Middle frontal gyrus (tissue), 1 donor: ENCODE measurements around the gene NEMP1.
"Not testable (repeated sequence)": the region's sequence is repeated elsewhere in the genome, so short reads cannot be mapped to it uniquely, and the experiment has no call there.

Experiments used
- DNase-seq: peaks from one replicate; pipeline ENCODE4 v3.0.0-alpha.2; 2015; ENCODE audit warnings: low spot score; ENCODE audit errors: extremely low spot score

Gene NEMP1, protein sequence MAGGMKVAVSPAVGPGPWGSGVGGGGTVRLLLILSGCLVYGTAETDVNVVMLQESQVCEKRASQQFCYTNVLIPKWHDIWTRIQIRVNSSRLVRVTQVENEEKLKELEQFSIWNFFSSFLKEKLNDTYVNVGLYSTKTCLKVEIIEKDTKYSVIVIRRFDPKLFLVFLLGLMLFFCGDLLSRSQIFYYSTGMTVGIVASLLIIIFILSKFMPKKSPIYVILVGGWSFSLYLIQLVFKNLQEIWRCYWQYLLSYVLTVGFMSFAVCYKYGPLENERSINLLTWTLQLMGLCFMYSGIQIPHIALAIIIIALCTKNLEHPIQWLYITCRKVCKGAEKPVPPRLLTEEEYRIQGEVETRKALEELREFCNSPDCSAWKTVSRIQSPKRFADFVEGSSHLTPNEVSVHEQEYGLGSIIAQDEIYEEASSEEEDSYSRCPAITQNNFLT

GRCh38 chr12:57078519-57079404, at the start of gene NEMP1:
NEMP1 (minus strand) TSS chr12:57078791; CDS start chr12:57078745, 46 bp downstream.
- DNase-seq = peak; percentile 99

- peak; percentile 72 for DNase-seq
Observed at GRCh38 chr12:57127726-57128518, 49.3 kb upstream of the NEMP1 start, which contains the start of gene LRP1. LRP1 (plus strand) TSS chr12:57128483; CDS start chr12:57128965, 482 bp downstream.

DNA sequence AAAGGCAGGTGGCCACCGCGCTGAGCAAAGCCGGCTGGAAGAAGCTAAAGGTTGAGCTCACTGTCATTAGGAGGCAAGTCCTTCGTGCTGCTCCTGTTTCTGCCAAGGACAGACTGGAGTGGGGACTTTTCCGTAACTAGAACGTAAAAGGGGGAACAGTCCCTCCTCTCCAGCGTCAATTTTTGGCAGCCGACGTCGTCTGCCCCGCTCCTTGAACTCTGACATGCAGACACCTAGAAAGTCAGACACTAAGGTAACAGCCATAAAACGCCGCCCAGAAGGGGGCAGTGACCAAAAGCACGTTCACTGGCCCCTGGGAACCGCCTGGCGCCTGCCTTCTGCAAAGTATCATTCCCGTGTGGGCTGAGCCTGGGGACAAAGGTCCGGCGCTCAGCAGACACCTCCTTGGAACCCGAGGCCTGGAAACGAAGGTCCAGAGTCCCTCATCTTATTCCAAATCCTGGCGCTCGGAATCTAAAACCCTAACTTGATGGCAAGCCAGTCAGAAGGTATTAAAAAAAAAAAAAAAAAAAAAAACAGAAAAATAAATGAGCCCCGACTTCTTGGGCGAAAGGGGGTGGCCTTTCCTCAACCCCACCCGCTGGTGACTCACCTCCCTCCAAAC, 48.6 kb upstream of the NEMP1 start:
- no peak for DNase-seq

DNA sequence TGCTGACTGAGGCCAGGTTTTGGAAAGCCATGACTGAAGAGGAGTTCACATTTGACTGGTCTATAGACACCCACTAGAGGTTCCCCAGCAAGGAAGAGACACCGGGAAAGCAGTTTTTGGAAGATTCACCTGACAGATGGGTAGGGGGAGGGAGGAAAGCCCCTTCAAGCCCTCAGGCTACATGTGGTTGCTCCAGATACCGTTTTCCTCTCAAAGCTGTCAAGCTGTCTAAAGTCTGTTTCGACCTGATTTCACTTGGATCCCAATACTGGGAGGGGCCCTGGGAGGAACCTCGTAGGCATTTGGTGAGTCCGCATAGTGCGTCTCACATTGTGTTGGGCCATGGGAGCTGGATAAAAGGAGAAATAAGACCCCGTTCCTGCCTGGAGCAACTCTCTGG, 48.0 kb upstream of the NEMP1 start:
- DNase-seq = no peak

DNA sequence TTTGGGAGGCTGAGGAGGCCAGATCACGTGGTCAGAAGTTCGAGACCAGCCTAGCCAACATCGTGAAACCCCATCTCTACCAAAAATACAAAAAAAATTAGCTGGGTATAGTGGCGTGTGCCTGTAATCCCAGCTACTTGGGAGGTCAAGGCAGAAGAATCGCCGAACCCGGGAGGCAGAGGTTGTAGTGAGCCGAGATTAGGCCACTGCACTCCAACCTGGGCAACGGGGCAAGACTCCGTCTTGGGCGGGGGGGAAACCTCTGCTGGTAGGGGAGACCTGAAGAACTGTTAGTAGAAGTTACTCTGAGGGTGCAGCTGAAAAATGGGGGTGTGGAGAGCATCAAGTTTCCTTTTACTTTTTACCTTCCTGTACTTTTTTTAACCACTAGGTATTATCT, 47.5 kb upstream of the NEMP1 start:
- DNase-seq = no peak

DNA sequence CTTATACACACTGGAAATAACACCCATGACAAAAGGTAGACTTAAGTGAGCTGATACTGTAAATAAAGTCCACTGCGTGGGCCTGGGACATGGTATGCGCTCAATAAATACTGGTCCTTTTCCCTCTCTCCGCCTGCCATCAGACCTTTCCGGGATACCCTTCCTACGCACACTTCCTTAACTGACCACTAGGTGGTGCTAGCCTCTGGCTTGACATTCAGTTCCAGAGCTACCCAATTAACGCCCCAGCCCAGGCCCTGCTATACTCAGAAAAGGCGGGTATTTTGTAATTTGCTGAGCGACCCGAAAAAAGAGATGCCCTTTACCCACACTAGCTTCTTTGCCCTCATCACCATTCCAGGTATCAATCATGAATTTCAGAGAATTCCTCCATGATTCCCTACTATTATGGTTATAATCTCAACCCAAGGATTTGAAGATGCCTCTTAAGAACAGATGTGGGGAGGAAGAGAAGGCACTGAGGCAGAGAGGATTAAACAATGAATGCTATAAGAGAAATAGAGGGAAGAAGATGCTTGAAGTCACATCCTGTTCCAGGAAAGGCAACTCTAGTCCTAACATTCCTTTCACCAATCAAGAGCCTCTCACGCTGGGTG, 45.8 kb upstream of the NEMP1 start:
- peak; percentile 70 for DNase-seq

- no peak for DNase-seq
Observed at GRCh38 chr12:57123813-57124212, 45.2 kb upstream of the NEMP1 start.

DNA sequence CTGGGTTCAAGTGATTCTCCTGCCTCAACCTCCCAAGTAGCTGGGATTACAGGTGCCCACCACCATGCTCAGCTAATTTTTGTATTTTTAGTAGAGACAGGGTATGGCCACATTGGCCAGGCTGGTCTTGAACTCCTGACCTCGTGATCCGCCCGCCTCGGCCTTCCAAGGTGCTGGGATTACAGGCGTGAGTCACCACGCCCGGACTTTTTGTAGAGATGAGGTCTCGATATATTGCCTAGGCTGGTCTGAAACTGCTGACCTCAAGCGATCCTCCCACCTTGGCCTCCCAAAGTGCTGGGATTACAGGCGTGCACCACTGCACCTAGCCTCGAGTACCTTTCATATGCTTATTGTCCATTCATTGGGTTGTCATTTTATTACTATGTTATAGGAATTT, 42.1 kb upstream of the NEMP1 start:
- not testable (repeated sequence) for DNase-seq

- DNase-seq = no peak
Observed at GRCh38 chr12:57119294-57120085, 40.9 kb upstream of the NEMP1 start.

- no peak for DNase-seq
Observed at GRCh38 chr12:57118711-57119271, 40.2 kb upstream of the NEMP1 start.

- no peak for DNase-seq
Observed at GRCh38 chr12:57116580-57117281, 38.1 kb upstream of the NEMP1 start.

GRCh38 chr12:57112492-57113294, 34.1 kb upstream of the NEMP1 start:
- DNase-seq = peak; percentile 64

GRCh38 chr12:57111031-57111734, 32.6 kb upstream of the NEMP1 start, which contains the start of gene STAT6:
STAT6 (minus strand) TSS chr12:57111362; CDS start chr12:57108278, 3,084 bp downstream.
- no peak for DNase-seq

DNA sequence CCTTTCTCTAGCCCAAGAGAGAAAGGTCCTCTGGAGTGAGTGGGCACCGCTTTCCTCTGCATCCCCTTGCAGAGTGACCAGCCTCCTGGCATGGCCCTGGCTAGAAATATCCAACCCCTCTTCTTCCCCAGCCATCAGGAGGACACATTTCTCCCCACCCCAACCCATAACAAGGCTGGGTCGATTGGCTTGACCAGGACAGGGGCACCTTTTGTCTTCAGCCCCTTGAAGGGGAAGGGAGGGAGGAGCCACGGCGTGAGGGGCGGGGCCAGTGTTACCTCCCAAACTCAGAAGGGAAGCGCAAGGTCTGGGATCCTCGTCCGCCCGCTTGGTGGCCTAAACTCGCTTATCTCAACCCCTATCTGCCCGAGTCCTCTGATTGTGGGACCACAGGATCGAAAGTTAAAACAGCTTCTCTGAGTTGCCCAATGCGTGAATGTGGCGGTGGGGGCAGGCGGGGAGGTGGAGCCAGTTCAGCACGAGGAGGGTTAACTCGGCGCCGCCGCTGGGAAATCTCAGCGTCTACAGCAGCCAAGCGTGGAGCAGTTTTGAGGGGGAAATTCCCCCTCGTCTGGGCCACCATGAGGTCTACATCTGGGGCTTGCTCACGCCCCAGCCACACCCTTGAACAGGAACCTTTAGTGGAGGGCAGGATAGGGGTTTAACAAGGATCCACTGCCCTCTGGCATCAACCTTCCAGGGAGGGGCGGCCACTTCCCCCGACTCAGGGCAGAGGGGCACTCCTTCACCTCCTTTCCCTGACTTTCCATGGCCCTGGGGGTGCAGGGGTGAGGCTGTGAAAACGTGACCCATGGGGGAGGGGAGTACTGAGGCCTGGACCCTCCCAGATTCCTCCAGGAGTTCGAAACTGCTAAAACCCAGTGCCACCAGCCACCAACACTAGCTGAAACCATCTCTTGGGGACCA, 31.8 kb upstream of the NEMP1 start:
- DNase-seq = no peak

- no peak for DNase-seq
Observed at GRCh38 chr12:57109207-57110103, 30.9 kb upstream of the NEMP1 start.
